Activated CD4-positive, alpha-beta T cell treated with anti-CD3 and anti-CD28 coated beads, Interleukin-2, Interleukin-4, amounts not matched to agents 100 ng/mL and 50 ng/mL, durations not matched to agents 16 hours and 8 hours (primary cell): ENCODE results near the gene TNPO1.
"Not testable (repeated sequence)": the region's sequence is repeated elsewhere in the genome, so short reads cannot be mapped to it uniquely, and the experiment has no call there.

Source experiments
- DNase-seq: peaks from one replicate; pipeline ENCODE4 v3.0.0-alpha.2; 2020; ENCODE audit warnings: low spot score

The TNPO1 gene

GRCh38 chr5:72854419-72854818 lies 38.0 kb downstream of the TNPO1 start:
- no peak for DNase-seq

- no peak for DNase-seq
Measured at GRCh38 chr5:72855821-72856220, 39.4 kb downstream of the TNPO1 start.

- no peak for DNase-seq
Measured at GRCh38 chr5:72857396-72857795, 40.9 kb downstream of the TNPO1 start.

GRCh38 chr5:72859127-72859526 lies 42.7 kb downstream of the TNPO1 start:
- no peak for DNase-seq

GRCh38 chr5:72860499-72860898 lies 44.0 kb downstream of the TNPO1 start:
- no peak for DNase-seq

GRCh38 chr5:72871366-72872024 lies 55.0 kb downstream of the TNPO1 start:
- DNase-seq, result no peak

GRCh38 chr5:72878854-72879253 lies 62.4 kb downstream of the TNPO1 start:
- no peak for DNase-seq

GRCh38 chr5:72882989-72883388 lies 66.5 kb downstream of the TNPO1 start:
- DNase-seq, result no peak

- DNase-seq, result no peak
Measured at GRCh38 chr5:72883850-72884249, 67.4 kb downstream of the TNPO1 start.

GRCh38 chr5:72884892-72885291 lies 68.4 kb downstream of the TNPO1 start:
- no peak for DNase-seq

GRCh38 chr5:72885824-72886223 lies 69.4 kb downstream of the TNPO1 start:
- no peak for DNase-seq

GRCh38 chr5:72888595-72888994 lies 72.1 kb downstream of the TNPO1 start:
- no peak for DNase-seq

- no peak for DNase-seq
Measured at GRCh38 chr5:72889324-72889723, 72.9 kb downstream of the TNPO1 start.

GRCh38 chr5:72892846-72893245 lies 76.4 kb downstream of the TNPO1 start:
- DNase-seq, result no peak

- DNase-seq, result peak; percentile 59
Measured at GRCh38 chr5:72895758-72896157, 79.3 kb downstream of the TNPO1 start.

GRCh38 chr5:72906806-72907205 lies 90.3 kb downstream of the TNPO1 start:
- DNase-seq, result no peak

GRCh38 chr5:72908664-72909063 lies 92.2 kb downstream of the TNPO1 start:
- no peak for DNase-seq

GRCh38 chr5:72917371-72917776 lies 100.9 kb downstream of the TNPO1 start:
- no peak for DNase-seq

GRCh38 chr5:72920690-72921502 lies 104.4 kb downstream of the TNPO1 start:
- no peak for DNase-seq

GRCh38 chr5:72921886-72922285 lies 105.4 kb downstream of the TNPO1 start:
- DNase-seq, result no peak

- DNase-seq, result no peak
Measured at GRCh38 chr5:72922422-72922821, 106.0 kb downstream of the TNPO1 start.

GRCh38 chr5:72925336-72926010 lies 109.0 kb downstream of the TNPO1 start:
- DNase-seq, result no peak

- not testable (repeated sequence) for DNase-seq
Measured at GRCh38 chr5:72932686-72933085, 116.2 kb downstream of the TNPO1 start.
